GM10248 (cell line): ENCODE results near the gene ENAM.
"Not testable (repeated sequence)": the region's sequence is repeated elsewhere in the genome, so short reads cannot be mapped to it uniquely, and the experiment has no call there.

Experiments used
- CTCF ChIA-PET: fragments of 300-600 bp; sonication (Branson Sonifier 250); formaldehyde crosslinking; extraction: SDS; loops from one replicate; lab custom pipeline; 2021; ENCODE audit warnings: antibody characterized with exemption; lab: Yijun Ruan, JAX
- POLR2A ChIA-PET: fragments of 350-650 bp; sonication (Branson Sonifier 250); formaldehyde crosslinking; extraction: SDS; loops from one replicate; lab custom pipeline; 2020; ENCODE audit warnings: antibody characterized with exemption; lab: Yijun Ruan, JAX
- DNase-seq: peaks from one replicate; pipeline ENCODE4 v3.0.0; 2012; ENCODE audit errors: extremely low spot score
- TF ChIP-seq, protein P1 (sequence below): IDR thresholded peaks from 2 replicates; pipeline ENCODE4 v1.5.1; 2012; ENCODE audit warnings: mild to moderate bottlenecking, low read depth; ENCODE audit errors: extremely low read depth, missing control alignments, control extremely low read depth

The ENAM gene

GRCh38 chr4:70632028-70632427 lies 3.5 kb downstream of the ENAM start:
- TF ChIP-seq, protein P1, sequence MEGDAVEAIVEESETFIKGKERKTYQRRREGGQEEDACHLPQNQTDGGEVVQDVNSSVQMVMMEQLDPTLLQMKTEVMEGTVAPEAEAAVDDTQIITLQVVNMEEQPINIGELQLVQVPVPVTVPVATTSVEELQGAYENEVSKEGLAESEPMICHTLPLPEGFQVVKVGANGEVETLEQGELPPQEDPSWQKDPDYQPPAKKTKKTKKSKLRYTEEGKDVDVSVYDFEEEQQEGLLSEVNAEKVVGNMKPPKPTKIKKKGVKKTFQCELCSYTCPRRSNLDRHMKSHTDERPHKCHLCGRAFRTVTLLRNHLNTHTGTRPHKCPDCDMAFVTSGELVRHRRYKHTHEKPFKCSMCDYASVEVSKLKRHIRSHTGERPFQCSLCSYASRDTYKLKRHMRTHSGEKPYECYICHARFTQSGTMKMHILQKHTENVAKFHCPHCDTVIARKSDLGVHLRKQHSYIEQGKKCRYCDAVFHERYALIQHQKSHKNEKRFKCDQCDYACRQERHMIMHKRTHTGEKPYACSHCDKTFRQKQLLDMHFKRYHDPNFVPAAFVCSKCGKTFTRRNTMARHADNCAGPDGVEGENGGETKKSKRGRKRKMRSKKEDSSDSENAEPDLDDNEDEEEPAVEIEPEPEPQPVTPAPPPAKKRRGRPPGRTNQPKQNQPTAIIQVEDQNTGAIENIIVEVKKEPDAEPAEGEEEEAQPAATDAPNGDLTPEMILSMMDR, result no peak
- ChIA-PET CTCF (interaction anchor here (1.1 kb wide), 1 partner anchor 20 kb away, joined by 3 read pairs; no protein-coding TSS in a partner anchor), POLR2A (no interaction called here)
- DNase-seq, result no peak

- POLR2A ChIA-PET, result no interaction called here
- CTCF ChIA-PET, result interaction anchor here (0.7 to 1.9 kb wide), 3 partner anchors 9 to 17 kb away, joined by 3 to 6 read pairs (median 3); no protein-coding TSS in a partner anchor
- DNase-seq, result no peak
- TF ChIP-seq, protein P1, result no peak
These were observed 5.9 kb downstream of the ENAM start for GRCh38 chr4:70634482-70634881.

DNA sequence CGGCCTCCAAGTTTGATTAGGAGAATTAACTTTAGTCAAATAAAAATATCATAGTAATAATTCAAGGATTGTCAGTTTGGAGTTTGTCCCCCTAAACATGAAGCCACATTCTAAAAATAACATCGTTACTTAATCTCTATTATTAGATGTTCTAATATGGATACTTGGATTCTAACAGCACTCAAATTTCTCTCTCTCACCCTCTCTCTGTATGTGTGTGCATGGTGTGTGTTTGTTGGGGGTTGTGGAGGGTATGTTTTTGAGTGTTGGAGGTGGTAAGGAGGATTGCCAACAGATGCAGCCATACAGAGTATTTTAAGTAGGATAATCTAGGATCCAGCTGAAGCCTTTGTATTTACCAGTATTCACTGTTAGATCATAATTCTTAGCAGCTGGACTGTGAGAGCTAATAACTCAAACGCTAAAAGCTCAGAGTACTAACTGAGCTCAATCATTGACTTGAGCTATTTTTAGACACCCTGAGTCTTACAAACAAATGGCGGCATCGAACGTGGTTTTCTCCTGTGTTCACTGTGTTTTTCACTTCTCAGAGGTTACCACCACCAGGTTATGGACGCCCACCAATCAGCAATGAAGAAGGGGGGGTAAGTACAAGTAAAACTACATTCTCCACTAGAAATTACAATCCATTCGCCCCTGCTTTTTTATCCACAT lies 8.8 kb downstream of the ENAM start:
- ChIA-PET CTCF (interaction anchor here (0.6 to 2.2 kb wide), 7 partner anchors 9 to 373 kb away, joined by 3 to 10 read pairs (median 3); partner anchors contain the start of gene ENAM), POLR2A (no interaction called here)
- DNase-seq, result peak; percentile 13
- TF ChIP-seq, protein P1, result no peak

- TF ChIP-seq, protein P1, result no peak
- POLR2A ChIA-PET, result no interaction called here
- DNase-seq, result no peak
- CTCF ChIA-PET, result interaction anchor here (1.2 kb wide), 1 partner anchor 39 kb away, joined by 3 read pairs; no protein-coding TSS in a partner anchor
These were observed 11.6 kb downstream of the ENAM start for GRCh38 chr4:70640192-70640591.

- POLR2A ChIA-PET, result interaction anchor here (0.6 kb wide), 1 partner anchor 195 kb away, joined by 5 read pairs; no protein-coding TSS in a partner anchor
- CTCF ChIA-PET, result interaction anchor here (1.1 to 2.7 kb wide), 8 partner anchors 12 to 84 kb away, joined by 3 to 15 read pairs (median 4); partner anchors contain the start of gene JCHAIN
These were observed 22.2 kb downstream of the ENAM start for GRCh38 chr4:70650741-70651140.

GRCh38 chr4:70651864-70652506 lies 23.4 kb downstream of the ENAM start:
- TF ChIP-seq, protein P1, result peak; percentile 39
- ChIA-PET POLR2A (no interaction called here), CTCF (interaction anchor here (0.6 to 2.7 kb wide), 33 partner anchors 9 to 370 kb away, joined by 3 to 17 read pairs (median 3); partner anchors contain the start of genes ENAM and JCHAIN)
- peak; percentile 36 for DNase-seq

More at GRCh38 chr4:70650741-70651140, 22.2 kb downstream of the ENAM start:
- DNase-seq, result not testable (repeated sequence)
